KOPT-K1 (cell line): ENCODE data around the gene TP73.

Source experiments
- H3K27ac ChIP-seq: fragments of 200-600 bp; sonication (generic); 2 replicates; pipeline ENCODE4 v1.5.1; 2016; ENCODE audit warnings: antibody characterized with exemption, mild to moderate bottlenecking, low read depth, low read length; ENCODE audit not compliant: poor library complexity, severe bottlenecking
- H3K36me3 ChIP-seq: fragments of 200-600 bp; sonication (generic); 2 replicates; pipeline ENCODE4 v1.5.1; 2017; ENCODE audit warnings: antibody characterized with exemption, mild to moderate bottlenecking, low read length, moderate library complexity; ENCODE audit not compliant: insufficient read depth
- H3K9me3 ChIP-seq: fragments of 200-600 bp; sonication (generic); 2 replicates; pipeline ENCODE4 v1.5.1; 2017; ENCODE audit warnings: antibody characterized with exemption, low read length, mild to moderate bottlenecking; ENCODE audit not compliant: insufficient read depth, poor library complexity, severe bottlenecking

The TP73 gene

GRCh38 chr1:3690282-3691065, 38.2 kb downstream of the TP73 start:
- no peak overlapping the region for H3K27ac ChIP-seq

GRCh38 chr1:3691421-3692204, 39.3 kb downstream of the TP73 start:
- Histone ChIP-seq H3K36me3 (no peaks in the 10 kb centered on the region), H3K27ac (no peak overlapping the region), H3K9me3 (no peaks in the 10 kb centered on the region)

More at GRCh38 chr1:3690282-3691065, 38.2 kb downstream of the TP73 start:
- H3K36me3 ChIP-seq = no peaks in the 10 kb centered on the region
- H3K9me3 ChIP-seq = no peaks in the 10 kb centered on the region

- no peak overlapping the region for H3K27ac ChIP-seq
- no peaks in the 10 kb centered on the region for H3K36me3 ChIP-seq
- H3K9me3 ChIP-seq = no peaks in the 10 kb centered on the region
Measured at GRCh38 chr1:3692598-3692997, 40.3 kb downstream of the TP73 start.

- Histone ChIP-seq H3K36me3 (no peaks in the 10 kb centered on the region), H3K9me3 (no peaks in the 10 kb centered on the region), H3K27ac (no peak overlapping the region)
Measured at GRCh38 chr1:3693321-3693720, 41.0 kb downstream of the TP73 start.

GRCh38 chr1:3695326-3696217, 43.3 kb downstream of the TP73 start:
- H3K27ac ChIP-seq = no peak overlapping the region
- no peaks in the 10 kb centered on the region for H3K9me3 ChIP-seq
- no peaks in the 10 kb centered on the region for H3K36me3 ChIP-seq

- H3K27ac ChIP-seq = no peak overlapping the region
- no peaks in the 10 kb centered on the region for H3K9me3 ChIP-seq
- H3K36me3 ChIP-seq = no peaks in the 10 kb centered on the region
Measured at GRCh38 chr1:3696689-3697088, 44.4 kb downstream of the TP73 start.

GRCh38 chr1:3697104-3697503, 44.8 kb downstream of the TP73 start:
- H3K36me3 ChIP-seq = no peaks in the 10 kb centered on the region
- H3K27ac ChIP-seq = no peak overlapping the region
- no peaks in the 10 kb centered on the region for H3K9me3 ChIP-seq

- H3K9me3 ChIP-seq = no peaks in the 10 kb centered on the region
- H3K36me3 ChIP-seq = no peaks in the 10 kb centered on the region
- H3K27ac ChIP-seq = no peak overlapping the region
Measured at GRCh38 chr1:3697810-3698209, 45.5 kb downstream of the TP73 start.

- Histone ChIP-seq H3K36me3 (no peaks in the 10 kb centered on the region), H3K27ac (no peak overlapping the region), H3K9me3 (no peaks in the 10 kb centered on the region)
Measured at GRCh38 chr1:3698660-3699408, 46.5 kb downstream of the TP73 start.

- no peak overlapping the region for H3K27ac ChIP-seq
- no peaks in the 10 kb centered on the region for H3K36me3 ChIP-seq
- H3K9me3 ChIP-seq = no peaks in the 10 kb centered on the region
Measured at GRCh38 chr1:3699596-3699995, 47.3 kb downstream of the TP73 start.

GRCh38 chr1:3700631-3701030, 48.3 kb downstream of the TP73 start:
- no peak overlapping the region for H3K27ac ChIP-seq
- H3K9me3 ChIP-seq = no peaks in the 10 kb centered on the region
- no peaks in the 10 kb centered on the region for H3K36me3 ChIP-seq

- Histone ChIP-seq H3K36me3 (no peaks in the 10 kb centered on the region), H3K9me3 (no peaks in the 10 kb centered on the region), H3K27ac (no peak overlapping the region)
Measured at GRCh38 chr1:3702528-3702927, 50.2 kb downstream of the TP73 start.

GRCh38 chr1:3702990-3703728, 50.8 kb downstream of the TP73 start:
- Histone ChIP-seq H3K27ac (no peak overlapping the region), H3K9me3 (no peaks in the 10 kb centered on the region), H3K36me3 (no peaks in the 10 kb centered on the region)
